Gastroesophageal sphincter (tissue), 4 donors: ENCODE data around the gene ZCCHC7. TPM values are rescaled to one million over a fixed set of nuclear protein-coding genes. Genes with fewer than 3 reads are reported as not detected.

Experiments
- ATAC-seq: fragments of 150-250 bp; one replicate; pipeline ENCODE4 v1.9.1; 2016; ENCODE audit warnings: mild to moderate bottlenecking, moderate library complexity
- H3K27ac ChIP-seq, 4 donors: fragments of 200-600 bp; sonication (generic) in 3 of 4; 1 replicate in 3 of 4; 2 replicates in 1 of 4; pipeline ENCODE4 v1.5.1; 2016 to 2019
- H3K27me3 ChIP-seq: fragments of 200-600 bp; sonication (generic); one replicate; pipeline ENCODE4 v1.5.1; 2019
- H3K36me3 ChIP-seq, 2 donors: fragments of 200-600 bp; sonication (generic); one replicate each; pipeline ENCODE4 v1.5.1; 2019; ENCODE audit warnings: control low read depth in 1 of 2
- H3K4me1 ChIP-seq, 3 donors: fragments of 200-600 bp; sonication (generic); 1 replicate in 2 of 3; 2 replicates in 1 of 3; pipeline ENCODE4 v1.5.1; 2016 to 2019; ENCODE audit warnings: control low read depth in 2 of 3
- H3K4me3 ChIP-seq, 2 donors: fragments of 200-600 bp; sonication (generic); one replicate each; pipeline ENCODE4 v1.5.1; 2019; ENCODE audit warnings: mild to moderate bottlenecking in 1 of 2, moderate library complexity in 1 of 2
- H3K9me3 ChIP-seq, 3 donors: fragments of 200-600 bp; sonication (generic); one replicate each; pipeline ENCODE4 v1.5.1; 2017 to 2019; ENCODE audit warnings: control low read depth in 2 of 3
- EP300 ChIP-seq: sonication (generic); formaldehyde crosslinking; IDR thresholded peaks from one replicate; pipeline ENCODE4 v1.6.1; 2017; ENCODE audit warnings: antibody characterized with exemption, mild to moderate bottlenecking
- POLR2A ChIP-seq, 2 donors: fragments of 450-650 bp; IDR thresholded peaks; one replicate each; pipeline ENCODE4 v1.6.1; 2017; ENCODE audit warnings: antibody characterized with exemption in 2 of 2, mild to moderate bottlenecking in 2 of 2, moderate library complexity in 1 of 2
- POLR2AphosphoS5 ChIP-seq: sonication (generic); formaldehyde crosslinking; IDR thresholded peaks from one replicate; pipeline ENCODE4 v1.6.1; 2017; ENCODE audit warnings: antibody characterized with exemption
- WGBS, 2 donors: methylation state at CpG; one replicate each; pipeline ENCODE4 v1.1.5; 2018; ENCODE audit warnings: low coverage in 1 of 2; 5-methylcytosine and 5-hydroxymethylcytosine counted together
- total RNA-seq, 4 donors: library from RNA; depleted of rRNA; stranded (reverse); fragments of >200 nt; gene quantifications; one replicate each; pipeline ENCODE4 v1.1.0, GENCODE V29; 2016
- TF ChIP-seq, protein P1 (sequence below), 4 experiments: fragments of 200-600 bp in 2 of 4; fragments of 450-650 bp in 2 of 4; sonication (generic) in 1 of 4; IDR thresholded peaks; one replicate each; pipeline ENCODE4 v1.5.1; 2017 to 2019; ENCODE audit warnings: antibody characterized with exemption in 4 of 4, mild to moderate bottlenecking in 2 of 4, moderate library complexity in 2 of 4

ZCCHC7 gene
- total RNA-seq, 4 donors from 2014 or later = 12.1 to 23.5 (median 17.6) TPM

DNA sequence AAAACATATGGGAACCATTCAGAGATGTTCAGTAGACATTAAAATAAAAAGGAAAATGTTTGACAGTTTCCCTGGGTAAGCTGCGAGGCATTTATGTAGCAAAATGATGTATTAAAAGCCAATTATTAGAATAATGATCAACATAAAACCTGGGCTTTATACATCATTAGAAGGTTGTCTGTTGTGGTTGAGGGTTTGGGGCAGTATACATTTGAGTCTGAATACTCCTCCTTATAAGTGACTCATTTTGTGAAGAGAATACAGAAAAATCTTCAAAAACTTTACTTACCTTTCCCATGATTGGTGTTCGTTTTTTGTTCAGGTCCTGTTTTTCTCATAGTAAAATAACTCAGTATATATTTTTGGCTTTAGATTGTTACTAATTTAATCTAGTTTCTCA, 119.5 kb downstream of the ZCCHC7 start:
- Histone ChIP-seq H3K27me3 (no peaks in the 10 kb centered on the region), H3K27ac (no peak overlapping the region), H3K9me3 (no peaks in the 10 kb centered on the region), H3K4me1 (no peaks in the 10 kb centered on the region), H3K4me3 (no peak overlapping the region), H3K36me3 (no peaks in the 10 kb centered on the region)
- WGBS, 2 donors = 92 to 95% methylated on average over 2 of the region's 2 CpGs
- ATAC-seq = no peak
- TF ChIP-seq POLR2A (IDR thresholded peaks at IDR 0.05) (no peak), POLR2AphosphoS5 (no peak)

- Histone ChIP-seq H3K27ac (no peak overlapping the region), H3K4me1 (no peaks in the 10 kb centered on the region), H3K27me3 (no peaks in the 10 kb centered on the region), H3K4me3 (no peak overlapping the region), H3K9me3 (no peaks in the 10 kb centered on the region), H3K36me3 (no peaks in the 10 kb centered on the region)
- WGBS, 2 donors = 89 to 90% methylated on average over 1 of the region's 1 CpG
- TF ChIP-seq POLR2AphosphoS5 (no peak), POLR2A (IDR thresholded peaks at IDR 0.05) (no peak), EP300 (no peak)
- TF ChIP-seq, protein P1, sequence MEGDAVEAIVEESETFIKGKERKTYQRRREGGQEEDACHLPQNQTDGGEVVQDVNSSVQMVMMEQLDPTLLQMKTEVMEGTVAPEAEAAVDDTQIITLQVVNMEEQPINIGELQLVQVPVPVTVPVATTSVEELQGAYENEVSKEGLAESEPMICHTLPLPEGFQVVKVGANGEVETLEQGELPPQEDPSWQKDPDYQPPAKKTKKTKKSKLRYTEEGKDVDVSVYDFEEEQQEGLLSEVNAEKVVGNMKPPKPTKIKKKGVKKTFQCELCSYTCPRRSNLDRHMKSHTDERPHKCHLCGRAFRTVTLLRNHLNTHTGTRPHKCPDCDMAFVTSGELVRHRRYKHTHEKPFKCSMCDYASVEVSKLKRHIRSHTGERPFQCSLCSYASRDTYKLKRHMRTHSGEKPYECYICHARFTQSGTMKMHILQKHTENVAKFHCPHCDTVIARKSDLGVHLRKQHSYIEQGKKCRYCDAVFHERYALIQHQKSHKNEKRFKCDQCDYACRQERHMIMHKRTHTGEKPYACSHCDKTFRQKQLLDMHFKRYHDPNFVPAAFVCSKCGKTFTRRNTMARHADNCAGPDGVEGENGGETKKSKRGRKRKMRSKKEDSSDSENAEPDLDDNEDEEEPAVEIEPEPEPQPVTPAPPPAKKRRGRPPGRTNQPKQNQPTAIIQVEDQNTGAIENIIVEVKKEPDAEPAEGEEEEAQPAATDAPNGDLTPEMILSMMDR (IDR thresholded peaks at IDR 0.05) = no peak
- no peak for ATAC-seq
Measured at GRCh38 chr9:37241340-37241739, 121.0 kb downstream of the ZCCHC7 start.

DNA sequence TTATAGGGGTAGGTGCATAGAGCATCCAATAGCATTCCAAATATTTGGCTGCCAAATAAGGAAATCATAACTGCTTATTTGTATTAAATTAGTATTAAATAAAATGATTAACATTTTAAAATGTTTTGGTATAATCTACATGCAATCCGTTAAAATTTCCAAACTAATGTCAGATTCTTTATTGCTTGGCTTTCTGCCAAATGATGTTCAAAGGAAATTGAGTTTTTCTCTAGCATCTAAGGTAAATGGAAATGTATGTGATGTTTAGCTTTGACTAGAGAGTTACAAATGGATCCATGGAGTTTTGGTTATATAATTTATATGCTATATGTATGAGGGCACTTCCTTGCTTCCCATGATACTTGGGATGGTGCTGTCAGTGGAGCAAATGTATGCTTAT, 121.7 kb downstream of the ZCCHC7 start:
- no peaks in the 10 kb centered on the region for H3K36me3 ChIP-seq
- no peaks in the 10 kb centered on the region for H3K27me3 ChIP-seq
- 86 to 92% methylated on average over 1 of the region's 1 CpG for WGBS, 2 donors
- H3K4me1 ChIP-seq = no peaks in the 10 kb centered on the region
- no peak overlapping the region for H3K4me3 ChIP-seq
- H3K27ac ChIP-seq = no peak overlapping the region
- H3K9me3 ChIP-seq = no peaks in the 10 kb centered on the region
- TF ChIP-seq POLR2A (IDR thresholded peaks at IDR 0.05) (no peak), EP300 (no peak), POLR2AphosphoS5 (no peak)
- TF ChIP-seq, protein P1 (IDR thresholded peaks at IDR 0.05) = no peak
- ATAC-seq = no peak

GRCh38 chr9:37243588-37244345, 123.4 kb downstream of the ZCCHC7 start:
- no peak for TF ChIP-seq POLR2AphosphoS5
- 79 to 82% methylated on average over 5 of the region's 5 CpGs for WGBS, 2 donors
- Histone ChIP-seq H3K9me3 (no peaks in the 10 kb centered on the region), H3K4me1 (no peaks in the 10 kb centered on the region), H3K4me3 (no peak overlapping the region), H3K27ac (no peak overlapping the region), H3K27me3 (no peaks in the 10 kb centered on the region), H3K36me3 (no peaks in the 10 kb centered on the region)
- no peak for ATAC-seq

DNA sequence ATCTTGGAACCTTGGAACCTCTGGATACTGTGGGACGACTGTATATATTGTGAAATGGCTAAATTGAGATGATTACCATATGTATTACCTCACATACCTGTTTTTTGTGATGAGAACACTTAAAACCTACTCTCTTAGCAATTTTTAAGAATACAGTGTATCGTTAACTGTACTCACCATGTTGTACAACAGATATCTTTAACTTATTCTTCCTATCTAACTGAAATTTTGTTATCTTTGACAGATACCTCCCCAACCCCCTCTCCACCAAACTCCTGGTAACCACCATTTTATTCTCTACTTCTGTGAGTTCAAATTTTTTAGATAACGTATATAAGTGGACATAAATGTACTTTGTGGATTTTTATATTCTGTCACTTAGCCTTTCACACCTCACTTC, 126.5 kb downstream of the ZCCHC7 start:
- WGBS, 2 donors = 94 to 98% methylated on average over 3 of the region's 3 CpGs
- no peak for TF ChIP-seq POLR2A (IDR thresholded peaks at IDR 0.05)
- TF ChIP-seq EP300 = no peak
- no peak for TF ChIP-seq POLR2AphosphoS5
- TF ChIP-seq, protein P1 (IDR thresholded peaks at IDR 0.05) = no peak
- no peak for ATAC-seq

DNA sequence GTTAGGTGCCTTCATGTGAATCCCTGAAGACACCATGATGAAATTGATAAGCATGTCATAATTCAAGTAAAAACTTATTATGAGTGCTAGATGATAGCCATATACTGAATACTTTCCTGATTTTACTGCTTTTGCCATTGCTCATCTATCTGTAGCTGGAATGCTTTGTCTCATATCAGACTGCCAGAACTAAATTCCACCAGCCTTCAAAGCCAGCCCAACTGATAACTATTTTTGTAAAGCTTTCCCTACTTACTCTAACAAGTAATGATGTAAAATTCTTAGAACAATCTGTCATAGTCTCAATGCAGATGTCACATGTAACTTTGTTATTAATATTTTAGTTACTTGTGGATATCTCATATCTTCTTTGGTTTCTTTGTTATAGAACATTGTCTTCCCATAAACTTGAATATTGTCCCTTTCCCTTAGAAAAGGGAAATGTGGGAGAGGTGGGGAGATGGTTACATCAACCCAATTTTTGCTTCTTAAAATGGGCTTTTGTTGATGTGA, 128.3 kb downstream of the ZCCHC7 start:
- no peaks in the 10 kb centered on the region for H3K9me3 ChIP-seq
- no peak for ATAC-seq

More for the DNA sequence above, 126.5 kb downstream of the ZCCHC7 start:
- no peak overlapping the region for H3K27ac ChIP-seq
- H3K9me3 ChIP-seq = no peaks in the 10 kb centered on the region
- no peaks in the 10 kb centered on the region for H3K4me1 ChIP-seq
- H3K36me3 ChIP-seq = peaks cover 0 to 10% of the 10 kb centered on the region in 2 donors
- H3K27me3 ChIP-seq = no peaks in the 10 kb centered on the region
- H3K4me3 ChIP-seq = no peak overlapping the region

More for the DNA sequence above, 128.3 kb downstream of the ZCCHC7 start:
- TF ChIP-seq, protein P1 (IDR thresholded peaks at IDR 0.05) = no peak
- TF ChIP-seq EP300 (no peak), POLR2AphosphoS5 (no peak), POLR2A (IDR thresholded peaks at IDR 0.05) (no peak)
- no peaks in the 10 kb centered on the region for H3K27me3 ChIP-seq
- H3K4me3 ChIP-seq = no peak overlapping the region
- H3K27ac ChIP-seq = no peak overlapping the region
- peaks cover 0 to 10% of the 10 kb centered on the region in 2 donors for H3K36me3 ChIP-seq
- H3K4me1 ChIP-seq = no peaks in the 10 kb centered on the region
